ENCODE data around the gene PACSIN3. TPM values are rescaled to one million over a fixed set of nuclear protein-coding genes. Genes with fewer than 3 reads are reported as not detected.

Gene PACSIN3
- total and polyA plus RNA-seq, 2 of the 13 experiments (the other 11 are each of a cell fraction or from before 2014, with no cell fraction given), result 47.9 to 93.3 TPM

GRCh38 chr11:47184711-47185304, 1.4 kb downstream of the PACSIN3 start (continued):
- TF ChIP-seq GMEB2 (CRISPR knock-in tag; IDR thresholded peaks at IDR 0.05; ENCODE audit: low read depth), result no peak
- TF ChIP-seq ZNF83 (CRISPR knock-in tag; IDR thresholded peaks at IDR 0.05; ENCODE audit: borderline replicate concordance), result no peak
- TF ChIP-seq RBAK (CRISPR knock-in tag; IDR thresholded peaks at IDR 0.05), result no peak
- TF ChIP-seq ZNF841 (CRISPR knock-in tag; IDR thresholded peaks at IDR 0.05; ENCODE audit: borderline replicate concordance), result no peak
- TF ChIP-seq SRY (CRISPR knock-in tag; IDR thresholded peaks at IDR 0.05), result peak; percentile 65; the same call in 1 of the 2 replicates
- no peak for TF ChIP-seq ZNF446 (CRISPR knock-in tag; IDR thresholded peaks at IDR 0.05)
- peak; percentile 87 for TF ChIP-seq ZNF501 (CRISPR knock-in tag; IDR thresholded peaks at IDR 0.05)
- TF ChIP-seq AGO2 (optimal IDR thresholded peaks at IDR 0.05; ENCODE audit: low read depth, low read length), result peak; percentile 87
- TF ChIP-seq HNF4G (IDR thresholded peaks at IDR 0.05; ENCODE audit: borderline replicate concordance, low read depth, low read length), result peak; percentile 68; the same call in 1 of the 2 replicates
- no peak; the same call in none of the 2 replicates for TF ChIP-seq HNF4G (CRISPR knock-in tag; IDR thresholded peaks at IDR 0.05; ENCODE audit: borderline replicate concordance, low read depth)
- no peak for TF ChIP-seq ZNF672 (CRISPR knock-in tag; IDR thresholded peaks at IDR 0.05)
- no peak for TF ChIP-seq ZNF619 (CRISPR knock-in tag; IDR thresholded peaks at IDR 0.05)

- Histone ChIP-seq H3K27ac (ENCODE audit: extremely low read length, insufficient read depth, low read length) (peak overlapping the region; percentile 98), H3K9me3 (ENCODE audit: low read length) (no peaks in the 10 kb centered on the region), H3K9ac (ENCODE audit: insufficient read depth, low read depth, low read length) (peak overlapping the region; percentile 94), H3K79me2 (ENCODE audit: insufficient read depth, low read length) (peaks cover 25% of the 10 kb centered on the region), H4K20me1 (ENCODE audit: insufficient read depth, low read length) (no peaks in the 10 kb centered on the region), H2AFZ (ENCODE audit: low read length) (no peak overlapping the region), H3K36me3 (replicated peaks in 1 of 2; ENCODE audit: control insufficient read depth in 1 of 2, insufficient read depth in 2 of 2, low read length in 2 of 2) (peaks cover 15 to 25% of the 10 kb centered on the region in 2 experiments), H3K27me3 (ENCODE audit: control insufficient read depth in 1 of 2, insufficient read depth in 2 of 2, low read length in 2 of 2) (no peaks in the 10 kb centered on the region), H3K4me2 (ENCODE audit: low read depth, low read length) (peak overlapping the region; percentile 86), H3K4me1 (ENCODE audit: insufficient read depth, low read length) (peaks cover 51% of the 10 kb centered on the region), H3K4me3 (replicated peaks in 1 of 3; ENCODE audit: insufficient read depth in 1 of 3, low read depth in 2 of 3, low read length in 3 of 3) (peak overlapping the region; percentile 70 to 86 (median 77))
- DNase-seq (ENCODE audit: low spot score) (no peak), FAIRE-seq (no peak), ATAC-seq (no peak)
- POLR2A ChIA-PET, result interaction anchor here (0.7 to 9.2 kb wide), 16 partner anchors 8 to 87 kb away, joined by 3 to 247 read pairs (median 6); partner anchors contain the start of genes ACP2, DDB2, MADD and NR1H3
- intact Hi-C loops (cut with micrococcal nuclease; ENCODE audit: unreplicated experiment), result loop anchor here (2.0 kb wide), 1 partner anchor 71 kb away; no protein-coding TSS in a partner anchor
- BruUV-seq (replicated peaks), result no TSS peak
- CTCF ChIA-PET (ENCODE audit: low intra/inter-chr PET ratio, low total read pairs), result no interaction called here
- WGBS (ENCODE audit: low lambda C conversion rate), result 40% methylated on average over 6 of the region's 7 CpGs
- in situ Hi-C loops (cut with HindIII; ENCODE audit: extremely low pct_ligation_motif_present, low pct_unique_long_range_greater_than_20kb), result no loop called here
- TF ChIP-seq ZC3H4 (CRISPR knock-in tag; IDR thresholded peaks at IDR 0.05; ENCODE audit: borderline replicate concordance) (0 out of 2 replicates have a peak, but pooled peaks have one; percentile 5), PPARG (CRISPR knock-in tag; conservative IDR thresholded peaks at IDR 0.05) (0 out of 2 replicates have a peak, but pooled peaks have one; percentile 19), KDM2A (CRISPR knock-in tag; IDR thresholded peaks at IDR 0.05; ENCODE audit: borderline replicate concordance, low read depth) (peak; percentile 34), HNF1B (CRISPR knock-in tag; IDR thresholded peaks at IDR 0.05) (no peak), MAFF (IDR thresholded peaks at IDR 0.05; ENCODE audit: low read depth, low read length) (no peak), ZXDC (CRISPR knock-in tag; IDR thresholded peaks at IDR 0.05) (0 out of 2 replicates have a peak, but pooled peaks have one; percentile 41)
Measured at GRCh38 chr11:47183969-47184368, 2.3 kb downstream of the PACSIN3 start.
